GM18507 (cell line): ENCODE results near the gene DLG1.
A peak's percentile ranks its signal among the peaks of the same experiment; 100 is the strongest.

ENCODE experiments used
- DNase-seq: peaks from one replicate; pipeline ENCODE4 v3.0.0; 2011; ENCODE audit warnings: low read depth; ENCODE audit not compliant: insufficient read length; ENCODE audit errors: extremely low spot score
- FAIRE-seq: peaks from 2 replicates; lab custom pipeline; 2011; peaks lifted over from hg19 to GRCh38; lab: Jason Lieb, UNC

The DLG1 gene

DNA sequence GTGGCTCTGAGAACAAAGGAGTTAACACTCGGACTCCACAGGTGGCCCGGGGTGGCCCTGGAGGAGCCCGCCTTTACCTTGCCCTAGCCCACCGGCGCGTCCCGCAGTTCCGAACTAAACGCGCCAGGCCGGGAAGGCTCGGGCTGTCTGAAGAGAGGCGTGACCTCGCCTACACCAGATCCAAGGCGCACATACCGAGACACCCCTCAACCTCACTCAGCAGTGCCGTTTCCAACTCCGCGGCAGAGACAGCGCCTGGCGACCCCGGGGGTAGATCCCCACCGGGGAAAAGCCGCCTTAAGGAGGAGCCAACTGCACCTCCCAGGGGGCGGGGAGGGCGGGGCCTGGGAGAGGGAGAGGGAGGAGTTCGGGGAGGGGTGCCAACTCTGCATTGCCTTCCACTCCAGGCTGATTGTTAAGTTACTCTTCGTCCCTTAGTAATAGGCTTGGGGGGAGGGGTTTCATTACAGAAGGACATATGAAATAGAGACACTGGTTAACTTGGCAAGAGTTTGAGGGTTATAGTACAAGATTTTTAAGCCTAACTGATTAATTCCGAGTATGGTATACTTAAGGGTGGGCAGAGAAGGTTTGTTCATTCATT lies at the start of gene DLG1:
Gene DLG1 (minus strand): TSS at position 272 of the 604 bp plus-strand sequence. CDS start 1,408 bp downstream, outside the sequence.
- FAIRE-seq, result peak; percentile 44
- DNase-seq, result peak; percentile 70

DNA sequence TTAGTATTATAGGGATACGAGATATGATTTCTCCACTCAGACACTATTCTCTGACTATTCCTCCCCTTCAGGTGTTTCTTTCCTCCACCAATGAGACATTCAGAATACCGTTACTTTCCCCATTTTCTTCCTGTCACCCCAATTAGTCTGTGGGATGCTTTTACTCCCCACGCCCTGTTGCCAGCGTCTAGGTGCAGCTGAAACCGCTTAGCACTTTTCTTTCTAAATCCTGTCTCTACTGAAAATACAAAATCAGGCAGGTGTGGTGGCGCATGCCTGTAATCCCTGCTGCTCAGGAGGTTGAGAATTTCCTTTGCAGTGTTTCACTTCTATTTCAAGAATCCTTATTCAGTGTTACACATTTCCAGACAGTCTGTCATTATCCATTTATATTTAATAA lies 49.6 kb upstream of the DLG1 start:
- FAIRE-seq, result no peak
- no peak for DNase-seq

DNA sequence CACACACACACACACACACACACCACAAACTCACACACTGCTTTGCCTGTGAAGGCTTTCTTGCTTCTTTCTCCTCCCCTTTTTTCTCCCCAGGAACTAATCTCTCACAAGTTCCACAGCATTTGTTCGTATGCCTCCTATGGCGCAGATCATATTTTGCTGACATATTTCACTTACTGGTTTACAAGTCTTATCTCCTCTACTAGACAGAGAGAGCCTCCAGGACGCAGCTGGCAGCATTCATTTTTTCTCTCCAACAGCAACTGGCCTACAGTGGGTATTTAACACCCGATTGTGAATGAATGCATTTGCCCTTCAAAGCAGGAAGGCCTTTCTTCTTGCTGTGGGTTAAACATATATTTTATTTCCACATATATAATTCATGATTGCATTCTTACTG lies 47.0 kb upstream of the DLG1 start:
- FAIRE-seq, result no peak
- DNase-seq, result no peak

DNA sequence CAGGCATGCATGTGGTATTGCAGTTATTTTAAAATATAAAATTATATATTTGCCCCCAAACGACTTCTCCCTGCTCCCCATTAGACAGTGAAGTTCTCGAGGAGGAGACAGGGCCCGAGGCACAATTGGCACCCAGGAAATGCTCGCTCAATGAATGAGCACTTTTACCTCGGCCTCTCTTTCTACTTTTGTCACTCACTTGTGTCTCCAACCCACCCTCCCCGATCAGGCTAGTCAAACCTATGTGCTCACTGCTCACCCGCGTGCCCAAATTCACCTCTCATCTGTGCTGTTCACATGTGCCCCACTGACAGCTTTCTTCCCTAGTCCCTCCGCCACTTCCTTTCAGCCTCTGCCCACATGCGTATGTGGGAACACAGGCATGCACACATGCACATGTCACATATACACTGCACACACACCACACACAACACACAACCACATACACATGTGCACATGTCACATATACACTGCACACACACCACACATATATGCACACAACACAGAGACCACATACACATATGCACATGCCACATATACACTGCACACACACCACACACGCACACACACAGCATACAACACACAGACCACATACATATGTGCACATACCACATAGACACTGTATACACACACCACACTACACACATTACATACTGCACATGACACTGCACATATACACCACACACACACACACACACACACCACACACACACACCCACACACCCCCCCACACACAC lies 46.3 kb upstream of the DLG1 start:
- FAIRE-seq (no peak), DNase-seq (no peak)

DNA sequence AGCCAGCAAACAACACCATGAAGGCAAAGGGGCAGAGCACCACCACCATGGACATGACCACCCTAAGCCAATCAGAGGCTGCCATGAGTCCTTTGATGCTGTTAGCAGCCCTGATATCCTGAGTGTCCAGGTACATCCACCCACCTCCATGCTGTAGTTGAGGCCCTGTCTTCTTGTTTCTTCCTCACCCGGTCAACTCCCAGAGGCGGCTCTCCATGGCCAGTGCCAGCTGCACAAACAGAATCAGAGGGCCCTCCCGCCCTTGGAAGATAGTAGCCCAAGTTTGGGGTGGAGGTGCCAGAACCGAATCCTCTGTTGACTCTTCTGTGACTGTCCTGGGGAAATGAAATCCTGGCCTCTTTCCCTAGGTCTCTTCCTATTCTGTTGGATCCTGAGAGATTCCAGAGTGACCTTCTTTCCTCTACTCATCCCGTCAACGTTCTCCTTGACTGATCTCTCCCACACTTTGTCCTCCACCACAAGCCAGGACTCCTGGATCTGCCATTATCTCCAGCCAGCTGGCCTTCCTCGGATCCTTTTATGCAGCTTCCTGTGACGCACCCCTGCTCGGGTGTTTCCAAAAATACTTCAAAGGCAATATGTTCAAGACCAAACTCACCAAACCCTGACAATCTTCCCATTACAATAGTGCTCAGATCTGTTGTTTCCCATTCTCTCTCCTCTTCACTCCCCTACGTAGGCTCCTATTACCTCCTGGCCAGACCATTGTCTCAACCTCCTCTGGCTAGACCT lies 45.4 kb upstream of the DLG1 start:
- no peak for FAIRE-seq
- DNase-seq, result no peak

DNA sequence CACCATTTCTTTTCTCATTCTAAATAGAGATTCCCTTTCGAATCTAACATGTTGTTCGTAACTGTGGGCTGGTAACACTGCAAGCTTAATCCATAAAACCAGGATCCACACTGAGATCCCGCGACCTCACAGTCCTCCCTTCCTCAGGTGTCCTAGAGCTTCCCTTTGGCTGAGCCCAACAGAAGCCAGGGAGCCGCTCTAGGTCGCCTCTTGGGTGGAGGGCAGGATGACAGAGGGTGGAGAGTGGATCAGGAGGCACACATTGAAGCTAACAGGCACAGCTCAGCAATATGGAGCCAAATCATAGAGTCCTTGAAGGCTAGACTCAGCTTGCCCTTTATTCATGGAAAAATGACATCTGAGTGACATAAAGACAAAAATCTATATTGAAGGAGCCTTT lies 44.7 kb upstream of the DLG1 start:
- FAIRE-seq, result no peak
- DNase-seq, result no peak

DNA sequence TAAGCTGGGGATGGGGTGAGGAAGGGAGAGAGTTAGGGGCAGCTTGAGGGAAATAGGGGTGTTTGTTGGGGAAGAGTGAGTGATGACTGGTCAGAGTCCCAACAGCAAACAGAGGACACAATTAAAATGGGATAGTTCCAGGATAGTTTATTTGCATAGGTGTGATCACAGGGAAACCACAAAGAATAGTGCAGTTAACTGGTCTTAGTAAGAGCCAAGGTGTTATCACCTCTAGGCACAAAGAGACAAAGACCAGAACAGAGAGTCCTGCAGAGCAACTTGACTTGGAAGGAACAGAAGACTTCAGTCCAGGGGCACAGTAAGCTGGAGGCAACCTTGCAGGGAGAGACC lies 42.1 kb upstream of the DLG1 start:
- FAIRE-seq, result no peak
- no peak for DNase-seq

DNA sequence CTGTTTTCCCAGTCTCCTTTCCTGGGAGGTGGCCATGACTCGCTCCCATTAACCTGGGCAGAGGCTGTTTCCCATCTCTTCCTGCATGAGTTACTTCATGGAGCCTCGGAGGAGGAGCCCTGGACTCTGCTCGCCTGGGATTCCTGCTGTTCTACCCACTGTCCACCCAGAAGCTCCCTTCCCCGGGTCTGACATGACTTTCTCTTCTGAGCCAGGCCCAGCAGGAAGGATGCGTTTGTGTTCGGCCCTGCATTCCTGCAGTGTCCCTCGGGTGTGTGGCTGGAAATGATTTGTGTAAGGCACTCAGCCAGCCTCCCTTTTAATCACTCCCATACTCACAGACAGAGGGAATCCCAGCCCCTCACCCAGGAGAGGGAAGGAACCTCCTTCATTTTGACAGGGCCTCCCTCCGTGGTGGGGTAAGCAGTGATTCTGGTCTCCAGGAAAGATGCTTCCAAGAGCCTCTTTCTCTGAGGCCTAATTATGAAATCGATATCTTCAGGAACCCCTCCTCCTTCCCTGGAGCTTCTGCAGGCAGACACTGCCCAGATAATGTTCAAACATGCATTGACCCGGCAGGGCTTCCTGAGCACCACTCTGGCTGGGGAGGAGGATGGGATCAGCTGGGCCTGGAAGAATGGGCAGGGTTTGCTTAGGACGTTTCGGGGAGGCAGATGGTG lies 41.6 kb upstream of the DLG1 start:
- no peak for FAIRE-seq

DNA sequence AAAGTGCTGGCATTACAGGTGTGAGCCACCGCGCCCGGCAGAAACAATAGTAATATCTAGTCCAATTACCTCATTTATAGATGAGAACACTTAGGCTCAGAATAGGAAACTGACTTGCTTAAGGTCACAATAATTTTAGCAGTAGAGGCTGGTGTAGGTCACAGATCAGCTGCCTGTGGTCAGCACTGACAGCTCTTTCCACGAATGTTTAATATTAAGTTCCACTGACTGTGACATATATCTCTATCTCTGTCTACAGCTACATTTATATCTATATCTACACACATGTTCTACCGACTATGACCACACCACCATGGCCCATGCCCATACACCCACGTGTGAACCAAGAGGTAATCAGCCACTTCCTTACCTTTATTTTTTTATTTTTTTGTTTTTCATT lies 40.2 kb upstream of the DLG1 start:
- FAIRE-seq (no peak), DNase-seq (no peak)

More for the DNA sequence above, 41.6 kb upstream of the DLG1 start:
- no peak for DNase-seq

DNA sequence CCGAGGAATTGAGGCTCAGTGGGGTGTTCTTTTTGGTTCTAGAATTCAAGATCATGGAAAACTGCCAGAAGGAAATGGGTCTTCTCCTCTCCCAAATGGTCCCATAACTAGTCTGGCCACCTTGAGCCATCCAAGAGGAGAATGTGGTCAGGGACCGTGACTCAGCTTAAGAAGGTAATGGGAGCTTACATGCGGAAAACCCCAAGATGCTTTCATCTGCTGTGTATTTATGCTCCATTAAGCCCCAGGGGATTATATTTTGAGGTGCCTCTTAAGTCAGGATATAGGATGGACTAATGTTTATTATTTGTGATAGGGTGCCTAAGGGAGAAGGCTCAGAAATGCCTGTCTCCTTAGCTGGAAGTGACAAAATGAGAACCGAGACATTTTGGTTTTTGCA lies 39.2 kb upstream of the DLG1 start:
- DNase-seq (no peak), FAIRE-seq (no peak)

DNA sequence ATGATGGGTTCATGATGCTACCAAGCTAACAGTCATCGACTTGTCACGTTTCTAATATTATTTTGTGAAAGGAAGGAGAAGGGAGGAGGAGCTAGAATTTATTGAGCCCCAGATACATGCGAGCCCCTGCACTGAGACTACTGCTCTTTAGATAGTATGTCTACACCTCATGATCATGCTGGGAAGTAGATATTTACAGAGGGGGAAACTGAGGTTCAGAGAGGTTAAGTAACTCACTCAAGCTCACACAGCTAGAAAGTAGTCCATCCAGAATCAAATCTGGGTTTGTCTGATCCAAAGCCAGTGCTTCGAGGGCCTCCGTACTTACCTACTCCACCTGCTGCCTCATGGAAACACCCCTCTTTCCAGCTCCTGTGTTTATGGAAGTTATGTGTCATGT lies 38.8 kb upstream of the DLG1 start:
- DNase-seq (no peak), FAIRE-seq (no peak)

DNA sequence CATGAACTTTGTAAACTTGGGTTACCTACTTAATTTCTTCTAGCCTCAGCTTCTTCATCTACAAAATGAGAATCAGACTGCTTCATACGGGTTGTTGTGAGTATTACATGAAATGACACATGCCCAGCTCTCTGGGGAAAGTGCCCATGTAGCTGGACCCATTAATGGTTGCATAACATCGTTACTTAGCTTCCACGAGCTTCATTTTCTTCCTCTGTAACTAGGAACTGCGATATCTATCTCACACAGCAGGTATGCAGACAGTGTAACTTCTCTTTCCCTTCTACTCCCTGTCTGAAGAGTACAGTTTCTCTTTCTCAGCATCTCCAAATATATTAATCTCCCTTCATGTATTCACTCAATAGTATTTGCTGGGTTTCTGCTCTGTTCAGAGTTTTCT lies 37.9 kb upstream of the DLG1 start:
- DNase-seq, result no peak
- no peak for FAIRE-seq

DNA sequence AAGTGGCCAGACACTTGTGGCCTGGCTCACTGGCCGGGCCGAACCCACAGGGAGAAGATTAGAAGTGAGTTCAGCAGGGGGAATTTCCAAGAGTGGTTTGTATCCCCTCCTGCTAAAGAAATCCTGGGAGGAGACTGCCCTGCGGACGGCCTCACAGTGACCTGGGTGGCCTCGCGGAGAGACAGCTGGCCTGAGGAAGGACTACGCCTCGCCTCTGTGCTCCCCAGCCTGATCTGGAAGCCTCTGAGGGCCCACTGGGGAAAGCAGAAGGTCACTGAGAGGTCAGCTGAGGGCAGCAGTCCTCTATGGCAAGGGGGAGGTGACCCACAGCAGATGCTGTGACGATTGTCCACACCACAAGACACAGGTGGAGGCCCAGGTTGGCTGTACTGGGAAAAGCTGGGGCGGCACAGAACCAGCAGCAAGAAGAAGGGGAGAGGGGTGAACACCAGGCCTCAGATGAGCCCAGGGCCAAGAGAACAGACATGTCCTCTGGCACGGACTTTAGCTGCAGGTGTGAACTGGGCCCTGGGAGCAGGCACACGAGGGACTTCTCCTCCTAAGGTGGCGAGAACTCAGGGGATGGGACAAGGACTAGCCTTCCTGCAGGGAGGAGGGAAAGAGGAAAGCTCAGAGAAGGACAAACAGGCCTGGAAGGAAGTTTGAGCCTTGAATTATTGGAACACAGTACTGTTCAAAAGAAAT lies 37.2 kb upstream of the DLG1 start:
- no peak for FAIRE-seq
- DNase-seq, result no peak

DNA sequence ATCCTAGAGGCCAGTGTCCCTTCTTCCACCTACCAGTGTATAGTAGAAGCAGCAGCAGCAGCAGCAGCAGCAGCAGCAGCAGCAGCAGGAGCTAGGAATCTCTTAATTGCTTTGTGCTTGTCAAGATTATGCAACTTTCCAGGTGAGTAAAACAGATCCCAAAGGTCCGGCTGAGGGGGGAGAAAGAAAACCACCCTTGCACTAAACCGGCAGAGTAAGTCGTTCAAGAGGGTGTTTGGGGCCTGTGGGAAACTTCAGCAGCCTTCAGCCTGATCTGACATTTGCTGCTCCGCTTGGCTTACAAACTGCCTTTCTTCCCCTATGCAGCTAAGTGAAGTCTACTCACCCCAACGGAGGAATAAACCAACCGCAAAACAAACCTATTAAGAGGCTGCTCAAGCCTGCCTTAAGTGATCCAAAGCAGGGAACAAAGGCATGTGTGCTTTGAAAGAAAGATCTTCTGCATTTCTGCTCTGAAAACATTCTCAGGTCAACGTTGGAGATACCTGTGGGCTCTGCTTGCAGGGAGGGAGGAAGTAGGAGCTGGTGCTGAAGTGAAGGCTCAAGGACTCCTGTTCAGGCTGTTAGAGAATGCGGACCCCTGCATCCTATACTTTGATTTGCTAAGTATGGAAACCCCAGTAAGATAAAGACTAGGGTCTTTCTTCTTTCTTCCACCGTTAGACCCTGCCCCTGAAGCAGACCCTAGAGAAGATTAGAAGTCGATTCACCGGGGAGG lies 35.7 kb upstream of the DLG1 start:
- FAIRE-seq (no peak), DNase-seq (no peak)

DNA sequence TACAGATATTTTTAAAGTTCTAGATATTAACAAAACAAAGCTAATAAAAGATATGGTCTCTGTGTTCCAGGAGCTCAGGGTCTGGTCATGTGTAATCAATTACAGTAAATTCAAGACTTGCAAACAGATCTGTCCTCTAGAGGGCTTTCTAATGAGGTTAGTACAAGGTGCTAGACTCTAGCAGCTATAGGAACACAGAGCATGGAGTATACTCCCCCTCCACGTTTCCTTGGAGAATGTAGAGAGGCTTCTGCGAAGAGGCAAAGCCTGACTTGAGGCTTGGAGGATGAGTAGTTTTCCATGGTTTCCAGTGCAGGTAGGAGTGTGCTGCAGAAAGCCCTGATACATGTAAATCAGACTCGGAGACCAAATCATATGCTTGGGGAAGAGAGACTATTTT lies 32.7 kb upstream of the DLG1 start:
- no peak for DNase-seq
- FAIRE-seq, result no peak

DNA sequence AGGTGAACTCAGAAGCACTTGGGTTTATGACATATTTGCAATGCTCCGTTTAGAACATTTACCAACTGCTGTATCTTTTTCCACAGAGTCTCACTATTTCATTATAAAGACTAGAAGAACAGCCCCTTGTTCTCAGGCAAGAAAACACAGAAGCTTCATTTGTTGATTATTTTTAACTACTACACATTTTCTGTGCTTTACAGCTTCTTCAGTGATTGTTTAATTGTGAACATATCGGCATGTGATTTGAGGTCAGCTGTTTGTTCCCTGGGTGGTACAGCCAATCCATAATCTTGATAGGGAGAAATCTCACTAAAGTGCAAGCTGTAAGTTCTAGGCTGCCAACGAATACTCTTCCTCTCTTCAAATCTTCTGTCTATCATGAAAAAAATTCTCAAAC lies 31.0 kb upstream of the DLG1 start:
- FAIRE-seq, result no peak
- DNase-seq, result no peak

DNA sequence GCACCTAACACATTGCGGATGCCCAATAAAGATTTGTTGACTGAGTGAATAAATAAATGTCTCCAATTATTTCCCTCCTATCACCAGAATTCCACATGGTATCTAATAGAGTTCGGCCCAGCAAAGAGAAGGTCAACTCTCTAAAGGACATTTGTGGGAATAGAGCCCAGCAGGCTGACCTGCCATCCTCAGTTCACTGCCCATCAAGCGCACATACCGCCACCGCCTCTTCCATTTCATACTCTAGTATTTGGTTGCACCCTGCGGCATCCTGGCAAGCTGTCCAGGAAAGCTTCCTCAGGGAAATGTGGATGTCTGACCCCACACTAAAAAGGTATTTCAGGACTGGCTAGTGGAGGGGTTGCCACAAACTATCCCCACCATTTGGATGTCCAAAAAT lies 29.8 kb upstream of the DLG1 start:
- FAIRE-seq, result no peak
- no peak for DNase-seq

DNA sequence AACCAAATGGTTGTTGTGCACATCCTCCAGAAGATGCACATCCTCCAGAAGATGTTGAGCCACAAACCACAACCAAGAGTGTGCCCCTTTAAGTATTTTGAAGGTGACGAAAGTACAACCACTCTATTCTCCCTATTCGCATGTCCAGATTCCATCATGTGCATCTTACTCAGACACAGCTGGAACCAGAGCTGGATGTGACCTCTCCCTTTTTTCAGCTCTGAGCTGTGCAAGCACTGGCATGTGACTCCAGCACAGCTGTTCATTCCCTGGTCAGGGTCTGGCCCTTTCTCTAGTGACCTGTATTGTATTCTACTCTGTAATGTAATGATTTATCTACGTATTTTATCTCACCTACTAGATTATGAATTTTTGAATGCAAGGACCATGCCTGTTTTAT lies 29.3 kb upstream of the DLG1 start:
- FAIRE-seq (no peak), DNase-seq (no peak)

DNA sequence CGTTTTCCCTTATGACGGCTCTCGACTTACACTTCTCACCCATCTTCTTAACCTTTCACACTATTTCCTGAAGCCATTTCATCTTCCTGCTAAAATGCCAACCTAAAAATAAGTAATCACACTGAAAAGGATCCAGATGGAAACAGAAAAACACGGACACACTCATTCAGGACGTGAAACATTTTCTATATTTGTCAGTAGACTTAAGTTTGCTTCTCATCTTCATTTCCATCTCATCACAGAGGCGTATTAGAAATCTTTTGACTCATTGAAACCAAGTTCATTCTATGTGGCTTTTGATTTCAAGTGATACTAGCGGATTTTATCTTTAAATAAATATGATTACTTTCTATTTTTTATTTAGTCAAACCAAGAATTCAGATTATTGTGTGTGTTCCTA lies 27.4 kb upstream of the DLG1 start:
- FAIRE-seq (no peak), DNase-seq (no peak)
